Peyer's patch (tissue), 4 donors: Measurements from ENCODE around the gene THAP8. TPM values are rescaled to one million over a fixed set of nuclear protein-coding genes. Genes with fewer than 3 reads are reported as not detected.
"Not testable (repeated sequence)": the region's sequence is repeated elsewhere in the genome, so short reads cannot be mapped to it uniquely, and the experiment has no call there.

ENCODE experiments used
- DNase-seq, 3 donors: peaks; one replicate each; pipeline ENCODE4 v3.0.0-alpha.2; 2017 to 2019
- H3K27ac ChIP-seq, 4 donors: fragments of 200-600 bp; sonication (generic); one replicate each; pipeline ENCODE4 v1.5.1; 2016 to 2019
- H3K27me3 ChIP-seq, 2 donors: fragments of 200-600 bp; sonication (generic); one replicate each; pipeline ENCODE4 v1.5.1; 2019
- H3K36me3 ChIP-seq, 3 donors: fragments of 200-600 bp; sonication (generic); one replicate each; pipeline ENCODE4 v1.5.1; 2016 to 2019
- H3K4me1 ChIP-seq, 4 donors: fragments of 200-600 bp; sonication (generic); one replicate each; pipeline ENCODE4 v1.5.1; 2016 to 2019
- H3K4me3 ChIP-seq, 4 donors: fragments of 200-600 bp; sonication (generic); 1 replicate in 3 of 4; 2 replicates in 1 of 4; pipeline ENCODE4 v1.5.1; 2016 to 2019; ENCODE audit warnings: mild to moderate bottlenecking in 1 of 4
- H3K9me3 ChIP-seq, 4 donors: fragments of 200-600 bp; sonication (generic); one replicate each; pipeline ENCODE4 v1.5.1; 2016 to 2019; ENCODE audit warnings: mild to moderate bottlenecking in 1 of 4
- CTCF ChIP-seq, 6 experiments: fragments of 450-650 bp in 4 of 6; fragments of 200-600 bp in 2 of 6; sonication (generic) in 1 of 6; IDR thresholded peaks; one replicate each; pipeline ENCODE4 v1.5.1; 2017 to 2019; ENCODE audit warnings: antibody characterized with exemption in 6 of 6, mild to moderate bottlenecking in 3 of 6, moderate library complexity in 1 of 6
- POLR2A ChIP-seq, 2 donors: fragments of 450-650 bp; IDR thresholded peaks; one replicate each; pipeline ENCODE4 v1.5.1; 2017; ENCODE audit warnings: antibody characterized with exemption in 2 of 2, mild to moderate bottlenecking in 2 of 2, moderate library complexity in 2 of 2
- total RNA-seq, 4 donors: library from RNA; depleted of rRNA; stranded (reverse); fragments of >200 nt; gene quantifications; one replicate each; pipeline ENCODE4 v1.1.0, GENCODE V29; 2016

Gene THAP8
- total RNA-seq, 4 donors from 2014 or later = 4.9 to 12.4 (median 8.2) TPM

DNA sequence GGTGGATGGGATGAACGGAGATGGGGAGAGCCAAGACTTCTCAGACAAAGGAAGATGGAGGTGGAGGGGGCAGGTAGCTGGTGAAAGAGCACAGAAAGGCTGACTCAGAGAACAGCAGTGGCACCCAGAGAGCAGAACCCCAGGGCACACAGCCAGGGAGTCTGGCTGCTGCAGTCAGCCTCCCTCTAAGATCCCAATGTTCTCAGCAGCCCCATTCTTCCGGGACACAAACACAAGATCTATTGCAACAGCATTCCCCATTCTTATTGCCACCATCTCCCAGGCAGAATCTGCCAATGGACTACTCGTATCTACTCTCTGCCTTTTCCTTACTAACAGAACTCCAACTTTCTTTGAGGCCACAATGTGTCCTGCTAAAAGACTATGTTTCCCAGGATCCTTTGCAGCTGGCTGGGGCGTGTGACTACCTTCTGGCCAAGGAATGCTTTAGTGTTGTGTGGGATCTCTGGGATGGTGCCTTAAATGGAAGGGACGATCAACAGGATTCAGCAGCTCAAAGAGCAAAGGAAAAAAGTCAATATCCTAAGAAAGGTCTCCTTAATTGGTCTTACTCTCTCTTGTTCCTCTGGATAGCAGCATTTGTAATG lies 7.5 kb downstream of the THAP8 start:
- Histone ChIP-seq H3K27me3 (no peaks in the 10 kb centered on the region), H3K27ac (peak overlapping the region in 1 of 4 donors; percentile 11), H3K9me3 (no peaks in the 10 kb centered on the region), H3K4me3 (no peak overlapping the region), H3K36me3 (no peaks in the 10 kb centered on the region), H3K4me1 (peaks cover 0 to 5% (median 0%) of the 10 kb centered on the region in 4 donors)
- TF ChIP-seq POLR2A (IDR thresholded peaks at IDR 0.05) (no peak), CTCF (IDR thresholded peaks at IDR 0.05) (no peak)
- no peak for DNase-seq

DNA sequence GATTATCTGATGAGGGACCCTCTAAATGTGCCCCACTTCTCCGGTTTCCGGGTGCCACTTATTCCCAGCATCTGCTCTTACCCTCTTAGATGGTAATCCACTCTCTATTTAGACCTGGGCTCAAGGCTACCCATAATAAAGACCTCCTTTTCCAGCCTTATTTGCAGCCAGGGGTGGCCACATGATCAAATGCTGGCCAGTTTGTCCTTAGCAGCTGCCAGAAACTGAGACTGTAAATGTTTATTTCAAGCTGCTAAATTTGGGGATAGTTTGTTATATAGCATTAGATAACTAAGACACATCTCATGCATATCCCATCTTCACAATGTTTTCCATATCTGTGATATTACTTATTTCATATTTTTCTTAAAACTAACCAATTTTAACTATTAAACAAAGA lies 10.1 kb downstream of the THAP8 start:
- Histone ChIP-seq H3K27me3 (no peaks in the 10 kb centered on the region), H3K27ac (peak overlapping the region in 1 of 4 donors; percentile 10), H3K4me1 (peaks cover 0 to 5% (median 0%) of the 10 kb centered on the region in 4 donors), H3K36me3 (peaks cover 0 to 6% (median 0%) of the 10 kb centered on the region in 3 donors), H3K9me3 (no peaks in the 10 kb centered on the region), H3K4me3 (no peak overlapping the region)
- TF ChIP-seq POLR2A (IDR thresholded peaks at IDR 0.05) (no peak), CTCF (IDR thresholded peaks at IDR 0.05) (no peak)
- no peak for DNase-seq

DNA sequence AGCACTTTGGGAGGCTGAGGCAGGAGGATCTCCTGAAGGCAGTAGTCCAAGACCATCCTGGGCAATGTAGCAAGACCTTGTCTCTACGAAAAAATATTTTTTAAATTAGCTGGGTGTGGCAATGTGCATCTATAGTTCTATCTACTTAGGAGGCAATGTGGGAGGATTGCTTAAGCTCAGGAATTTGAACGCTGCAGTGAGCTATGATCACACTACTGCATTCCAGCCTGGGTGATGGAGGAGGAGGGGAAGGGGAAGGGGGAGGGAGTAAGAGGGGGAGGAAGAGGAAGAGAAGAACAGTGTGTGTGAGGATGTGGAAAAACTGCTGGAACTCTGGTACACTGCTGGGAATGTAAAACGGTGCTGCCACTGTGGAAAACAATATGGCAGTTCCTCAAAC lies 12.3 kb downstream of the THAP8 start:
- no peaks in the 10 kb centered on the region for H3K27me3 ChIP-seq
- H3K4me1 ChIP-seq = peaks cover 0 to 5% (median 0%) of the 10 kb centered on the region in 4 donors
- peaks cover 0 to 10% (median 0%) of the 10 kb centered on the region in 3 donors for H3K36me3 ChIP-seq
- DNase-seq = no peak
- H3K4me3 ChIP-seq = no peak overlapping the region
- H3K9me3 ChIP-seq = no peaks in the 10 kb centered on the region
- H3K27ac ChIP-seq = peak overlapping the region in 2 of 4 donors; percentile 12 to 64
- no peak for TF ChIP-seq POLR2A (IDR thresholded peaks at IDR 0.05)
- no peak for TF ChIP-seq CTCF (IDR thresholded peaks at IDR 0.05)

DNA sequence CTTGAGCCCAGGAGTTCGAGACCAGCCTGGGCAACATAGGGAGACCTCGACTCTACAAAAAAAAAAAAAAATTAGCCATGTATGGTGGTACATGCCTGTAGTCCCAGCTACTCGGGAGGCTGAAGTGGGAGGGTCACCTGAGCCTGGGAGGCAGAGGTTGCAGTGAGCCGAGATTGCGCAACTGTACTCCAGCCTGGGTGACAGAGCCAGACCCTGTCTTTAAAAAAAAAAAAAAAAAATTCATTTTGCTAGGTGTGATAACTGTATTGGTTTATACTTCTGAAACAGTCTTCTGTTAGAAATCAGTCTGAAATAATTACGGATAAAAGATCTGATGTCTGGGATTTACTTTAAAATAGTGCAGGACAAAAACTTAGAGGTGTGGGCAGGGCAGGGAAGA lies 13.0 kb downstream of the THAP8 start:
- peaks cover 0 to 10% (median 0%) of the 10 kb centered on the region in 3 donors for H3K36me3 ChIP-seq
- H3K27ac ChIP-seq = peak overlapping the region in 2 of 4 donors; percentile 12 to 64
- not testable (repeated sequence) for H3K4me3 ChIP-seq, H3K27me3 ChIP-seq, H3K4me1 ChIP-seq, DNase-seq, H3K9me3 ChIP-seq

GRCh38 chr19:36040495-36040894 lies 13.6 kb downstream of the THAP8 start:
- H3K27ac ChIP-seq = no peak overlapping the region
- TF ChIP-seq POLR2A (IDR thresholded peaks at IDR 0.05) = no peak
- no peak for TF ChIP-seq CTCF (IDR thresholded peaks at IDR 0.05)
- H3K36me3 ChIP-seq = peaks cover 0 to 10% (median 0%) of the 10 kb centered on the region in 3 donors
- DNase-seq = no peak
- H3K9me3 ChIP-seq = no peaks in the 10 kb centered on the region
- H3K4me3 ChIP-seq = no peak overlapping the region
- no peaks in the 10 kb centered on the region for H3K27me3 ChIP-seq
- H3K4me1 ChIP-seq = peaks cover 0 to 5% (median 0%) of the 10 kb centered on the region in 4 donors

GRCh38 chr19:36032251-36033104 lies 21.6 kb downstream of the THAP8 start, which contains the start of gene CLIP3:
Gene CLIP3, minus strand, starts transcription at chr19:36032873. Its CDS starts 516 bp downstream, at chr19:36032357.
- TF ChIP-seq POLR2A (IDR thresholded peaks at IDR 0.05) (no peak), CTCF (IDR thresholded peaks at IDR 0.05) (no peak)
- peak within 1 kb of the TSS in 3 of 4 donors; percentile 44 to 56 (median 50) for H3K27ac ChIP-seq
- H3K36me3 ChIP-seq = peaks cover 0 to 4% (median 0%) of the 10 kb centered on the region in 3 donors
- H3K4me3 ChIP-seq = peak within 1 kb of the TSS; percentile 13 to 59 (median 39)
- DNase-seq = peak in 1 of 3 donors; percentile 57
- no peaks in the 10 kb centered on the region for H3K27me3 ChIP-seq
- peaks cover 0 to 9% (median 2%) of the 10 kb centered on the region in 4 donors for H3K4me1 ChIP-seq
- H3K9me3 ChIP-seq = no peaks in the 10 kb centered on the region
